ENCODE data around the gene RTN4RL1. TPM values are rescaled to one million over a fixed set of nuclear protein-coding genes. Genes with fewer than 3 reads are reported as not detected.

RTN4RL1 gene
- total RNA-seq, 1 donor from 2014 or later: 3.7 TPM

GRCh38 chr17:2062571-2063183, 37.5 kb upstream of the RTN4RL1 start:
- peak overlapping the region; percentile 95 for H3K27ac ChIP-seq
- TF ChIP-seq CTCF (IDR thresholded peaks at IDR 0.05) (no peak), POLR2A (IDR thresholded peaks at IDR 0.05) (no peak), POLR2AphosphoS5 (IDR thresholded peaks at IDR 0.05; ENCODE audit: insufficient read depth in 1 of 2, low read depth in 1 of 2) (no peak)
- peaks cover 0 to 23% of the 10 kb centered on the region in 2 donors for H3K36me3 ChIP-seq
- peaks cover 74% of the 10 kb centered on the region for H3K4me1 ChIP-seq
- H3K27me3 ChIP-seq: no peaks in the 10 kb centered on the region
- no peak overlapping the region for H3K4me3 ChIP-seq
- intact Hi-C loops (cut with DNase I): no loop called here
- no peak for DNase-seq (ENCODE audit: extremely low spot score in 2 of 2)
- no peaks in the 10 kb centered on the region for H3K9me3 ChIP-seq

- no peaks in the 10 kb centered on the region for H3K27me3 ChIP-seq
- H3K36me3 ChIP-seq: peaks cover 0 to 23% of the 10 kb centered on the region in 2 donors
- H3K4me1 ChIP-seq: peaks cover 64% of the 10 kb centered on the region
- TF ChIP-seq POLR2AphosphoS5 (IDR thresholded peaks at IDR 0.05; ENCODE audit: insufficient read depth in 1 of 2, low read depth in 1 of 2): no peak
- TF ChIP-seq POLR2A (IDR thresholded peaks at IDR 0.05): no peak
- TF ChIP-seq CTCF (IDR thresholded peaks at IDR 0.05): no peak
- intact Hi-C loops (cut with DNase I): no loop called here
- H3K4me3 ChIP-seq: no peak overlapping the region
- H3K27ac ChIP-seq: peak overlapping the region; percentile 95
- DNase-seq (ENCODE audit: extremely low spot score in 2 of 2): no peak
- H3K9me3 ChIP-seq: no peaks in the 10 kb centered on the region
These were observed 36.4 kb upstream of the RTN4RL1 start for GRCh38 chr17:2061441-2061958.

- Histone ChIP-seq H3K9me3 (no peaks in the 10 kb centered on the region), H3K27me3 (no peaks in the 10 kb centered on the region), H3K27ac (peak overlapping the region; percentile 95), H3K36me3 (peaks cover 0 to 23% of the 10 kb centered on the region in 2 donors), H3K4me3 (no peak overlapping the region), H3K4me1 (peaks cover 62% of the 10 kb centered on the region)
- TF ChIP-seq POLR2AphosphoS5 (IDR thresholded peaks at IDR 0.05; ENCODE audit: insufficient read depth in 1 of 2, low read depth in 1 of 2) (peak in 1 of 2 donors; percentile 63), CTCF (IDR thresholded peaks at IDR 0.05) (no peak), POLR2A (IDR thresholded peaks at IDR 0.05) (no peak)
- DNase-seq (ENCODE audit: extremely low spot score in 2 of 2): no peak
- intact Hi-C loops (cut with DNase I): no loop called here
These were observed 35.7 kb upstream of the RTN4RL1 start for GRCh38 chr17:2060681-2061440.

- intact Hi-C loops (cut with DNase I): no loop called here
- Histone ChIP-seq H3K27ac (peak overlapping the region; percentile 95), H3K4me1 (peaks cover 58% of the 10 kb centered on the region), H3K4me3 (no peak overlapping the region), H3K9me3 (no peaks in the 10 kb centered on the region), H3K27me3 (peaks cover 1% of the 10 kb centered on the region), H3K36me3 (peaks cover 0 to 23% of the 10 kb centered on the region in 2 donors)
- TF ChIP-seq POLR2AphosphoS5 (IDR thresholded peaks at IDR 0.05; ENCODE audit: insufficient read depth in 1 of 2, low read depth in 1 of 2): no peak
- no peak for TF ChIP-seq POLR2A (IDR thresholded peaks at IDR 0.05)
- DNase-seq (ENCODE audit: extremely low spot score in 2 of 2): no peak
These were observed 35.2 kb upstream of the RTN4RL1 start for GRCh38 chr17:2060385-2060658.

- intact Hi-C loops (cut with DNase I): loop anchor here (5.0 to 10.0 kb wide), 3 partner anchors 118 to 335 kb away; no protein-coding TSS in a partner anchor
- Histone ChIP-seq H3K27ac (peak overlapping the region; percentile 95), H3K9me3 (no peaks in the 10 kb centered on the region), H3K27me3 (peaks cover 6% of the 10 kb centered on the region), H3K4me1 (peaks cover 58% of the 10 kb centered on the region), H3K4me3 (peak overlapping the region in 1 of 2 donors; percentile 70), H3K36me3 (peaks cover 0 to 22% of the 10 kb centered on the region in 2 donors)
- no peak for DNase-seq (ENCODE audit: extremely low spot score in 2 of 2)
- TF ChIP-seq POLR2A (IDR thresholded peaks at IDR 0.05): no peak
- TF ChIP-seq POLR2AphosphoS5 (IDR thresholded peaks at IDR 0.05; ENCODE audit: insufficient read depth in 1 of 2, low read depth in 1 of 2): no peak
- TF ChIP-seq CTCF (IDR thresholded peaks at IDR 0.05): no peak
These were observed 34.6 kb upstream of the RTN4RL1 start for GRCh38 chr17:2059547-2060384.

All from vagina (tissue), 2 donors.